ENCODE measurements around the gene CYP2S1. TPM values are rescaled to one million over a fixed set of nuclear protein-coding genes. Genes with fewer than 3 reads are reported as not detected.
"Not testable (repeated sequence)": the region's sequence is repeated elsewhere in the genome, so short reads cannot be mapped to it uniquely, and the experiment has no call there.

Gene CYP2S1
- total RNA-seq, 2 experiments from 2014 or later: 0.27 to 0.32 TPM

GRCh38 chr19:41218249-41218614 lies 25.2 kb downstream of the CYP2S1 start:
- no peak overlapping the region for H3K27ac Mint-ChIP-seq
- H3K9me3 Mint-ChIP-seq: no peaks in the 10 kb centered on the region
- no peak overlapping the region for H3K4me3 Mint-ChIP-seq
- no peaks in the 10 kb centered on the region for H3K36me3 Mint-ChIP-seq
- no peak for DNase-seq
- peaks cover 59% of the 10 kb centered on the region for H3K27me3 Mint-ChIP-seq
- H3K4me1 Mint-ChIP-seq: peaks cover 3% of the 10 kb centered on the region

GRCh38 chr19:41218615-41219507 lies 25.8 kb downstream of the CYP2S1 start, which contains the start of gene AXL:
TSS of gene AXL (plus strand) at chr19:41219223. CDS start at chr19:41219393, 170 bp downstream.
- Mint-ChIP-seq H3K27ac (no peak within 1 kb of the TSS), H3K9me3 (no peaks in the 10 kb centered on the region), H3K4me1 (peaks cover 6% of the 10 kb centered on the region), H3K27me3 (peaks cover 60% of the 10 kb centered on the region), H3K4me3 (no peak within 1 kb of the TSS), H3K36me3 (no peaks in the 10 kb centered on the region)
- DNase-seq: no peak

- H3K27ac Mint-ChIP-seq: no peak overlapping the region
- no peaks in the 10 kb centered on the region for H3K9me3 Mint-ChIP-seq
- H3K36me3 Mint-ChIP-seq: no peaks in the 10 kb centered on the region
- peaks cover 60% of the 10 kb centered on the region for H3K27me3 Mint-ChIP-seq
- DNase-seq: no peak
- H3K4me3 Mint-ChIP-seq: no peak overlapping the region
- H3K4me1 Mint-ChIP-seq: peaks cover 8% of the 10 kb centered on the region
Observed at GRCh38 chr19:41219924-41220567, 27.0 kb downstream of the CYP2S1 start.

- Mint-ChIP-seq H3K4me3 (no peak overlapping the region), H3K36me3 (peaks cover 1% of the 10 kb centered on the region), H3K9me3 (no peaks in the 10 kb centered on the region), H3K27me3 (peaks cover 66% of the 10 kb centered on the region), H3K4me1 (peaks cover 13% of the 10 kb centered on the region), H3K27ac (no peak overlapping the region)
- no peak for DNase-seq
Observed at GRCh38 chr19:41220811-41221210, 27.8 kb downstream of the CYP2S1 start.

GRCh38 chr19:41221514-41222205 lies 28.6 kb downstream of the CYP2S1 start:
- peaks cover 16% of the 10 kb centered on the region for H3K4me1 Mint-ChIP-seq
- H3K27me3 Mint-ChIP-seq: peaks cover 64% of the 10 kb centered on the region
- H3K4me3 Mint-ChIP-seq: no peak overlapping the region
- H3K27ac Mint-ChIP-seq: no peak overlapping the region
- peaks cover 1% of the 10 kb centered on the region for H3K36me3 Mint-ChIP-seq
- no peaks in the 10 kb centered on the region for H3K9me3 Mint-ChIP-seq
- DNase-seq: no peak

DNA sequence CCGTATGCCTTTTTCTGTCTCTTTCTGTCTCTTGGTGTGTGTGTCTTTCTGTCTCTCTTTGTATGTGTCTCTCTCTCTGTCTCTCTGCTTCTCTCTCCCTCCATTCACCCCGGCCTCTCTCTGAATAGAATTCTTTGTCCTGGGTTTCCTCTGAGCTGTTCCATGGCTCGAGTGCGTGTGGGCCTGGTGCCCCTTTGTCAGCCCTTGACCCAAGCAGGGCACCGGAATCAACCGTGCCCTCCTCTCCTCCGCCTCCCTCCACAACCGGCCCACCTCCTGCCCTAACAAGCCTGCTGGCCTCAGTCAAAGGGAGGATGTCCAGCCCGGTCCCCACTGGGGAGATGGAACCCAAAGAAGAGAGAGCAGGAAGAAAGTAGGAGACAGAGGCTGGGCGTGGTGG lies 29.2 kb downstream of the CYP2S1 start:
- no peak overlapping the region for H3K4me3 Mint-ChIP-seq
- H3K9me3 Mint-ChIP-seq: no peaks in the 10 kb centered on the region
- DNase-seq: no peak
- peaks cover 1% of the 10 kb centered on the region for H3K36me3 Mint-ChIP-seq
- peaks cover 21% of the 10 kb centered on the region for H3K4me1 Mint-ChIP-seq
- H3K27me3 Mint-ChIP-seq: peaks cover 60% of the 10 kb centered on the region
- H3K27ac Mint-ChIP-seq: no peak overlapping the region

DNA sequence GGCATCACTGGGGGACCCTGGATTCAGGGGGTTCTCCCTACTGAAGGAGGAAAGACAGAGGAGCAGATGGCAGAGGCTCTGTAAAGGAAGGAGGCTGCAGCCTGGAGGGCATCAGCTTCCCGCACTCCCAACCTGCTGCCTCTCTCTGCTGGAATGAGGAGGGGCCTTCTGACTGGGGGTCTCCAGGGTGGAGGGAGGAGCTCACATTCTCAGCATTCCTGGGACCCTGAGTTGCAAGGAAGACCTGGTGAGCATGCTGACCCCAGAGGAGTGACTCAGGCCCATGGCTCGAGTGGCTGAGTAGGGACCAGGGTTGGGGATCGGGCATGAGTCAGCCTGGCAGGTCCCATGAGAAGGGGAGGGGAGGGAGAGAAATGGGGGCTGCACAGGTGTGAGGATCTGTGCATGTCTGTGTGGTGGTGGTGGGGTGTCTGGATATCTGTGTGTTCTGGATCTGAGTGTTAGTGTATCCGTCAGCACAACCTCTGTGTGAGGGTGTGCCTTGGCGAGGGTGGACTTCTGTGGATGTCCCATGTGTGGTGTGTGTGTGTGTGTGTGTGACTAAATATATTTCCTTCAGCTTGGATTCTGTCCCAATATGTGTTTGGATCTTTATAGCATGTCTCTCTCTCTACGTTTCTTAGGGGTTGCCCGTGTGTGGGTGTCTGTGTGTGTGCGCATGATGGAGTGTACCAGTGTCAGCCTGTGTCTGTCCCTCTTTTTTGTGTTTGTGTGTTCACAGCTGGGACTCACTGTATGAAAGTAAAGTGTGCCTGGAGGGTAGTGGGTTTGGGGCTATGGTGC lies 30.6 kb downstream of the CYP2S1 start:
- Mint-ChIP-seq H3K9me3 (no peaks in the 10 kb centered on the region), H3K4me1 (peaks cover 23% of the 10 kb centered on the region), H3K36me3 (peaks cover 1% of the 10 kb centered on the region), H3K4me3 (no peak overlapping the region), H3K27ac (peak overlapping the region; percentile 8), H3K27me3 (peaks cover 51% of the 10 kb centered on the region)
- peak; percentile 12 for DNase-seq

DNA sequence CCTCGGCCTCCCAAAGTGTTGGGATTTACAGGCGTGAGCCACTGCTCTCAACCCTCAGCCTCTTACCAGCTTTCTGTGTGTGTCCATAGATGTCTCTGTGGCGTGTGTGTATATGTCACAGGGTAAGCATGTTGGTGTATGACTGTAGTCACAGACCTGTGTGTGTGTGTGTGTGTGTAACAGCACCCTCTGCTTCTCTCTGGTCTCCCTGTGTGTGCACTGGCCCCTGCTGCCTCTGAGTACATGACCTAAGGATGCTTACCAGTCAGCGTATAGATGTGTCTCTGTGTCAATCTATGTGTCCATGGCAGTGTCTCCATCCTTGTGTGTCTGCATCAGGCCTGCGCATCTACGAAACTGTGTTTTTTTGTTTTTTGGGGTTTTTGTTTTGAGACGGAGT lies 31.6 kb downstream of the CYP2S1 start:
- DNase-seq: no peak
- peaks cover 42% of the 10 kb centered on the region for H3K27me3 Mint-ChIP-seq
- H3K27ac Mint-ChIP-seq: no peak overlapping the region
- no peaks in the 10 kb centered on the region for H3K9me3 Mint-ChIP-seq
- H3K36me3 Mint-ChIP-seq: peaks cover 1% of the 10 kb centered on the region
- H3K4me1 Mint-ChIP-seq: peaks cover 23% of the 10 kb centered on the region
- no peak overlapping the region for H3K4me3 Mint-ChIP-seq

- Mint-ChIP-seq H3K27ac (peak overlapping the region; percentile 82), H3K36me3 (peaks cover 1% of the 10 kb centered on the region), H3K4me1 (peaks cover 20% of the 10 kb centered on the region), H3K27me3 (peaks cover 34% of the 10 kb centered on the region), H3K9me3 (no peaks in the 10 kb centered on the region), H3K4me3 (peak overlapping the region; percentile 75)
- peak; percentile 30 for DNase-seq
Observed at GRCh38 chr19:41225238-41226052, 32.4 kb downstream of the CYP2S1 start.

DNA sequence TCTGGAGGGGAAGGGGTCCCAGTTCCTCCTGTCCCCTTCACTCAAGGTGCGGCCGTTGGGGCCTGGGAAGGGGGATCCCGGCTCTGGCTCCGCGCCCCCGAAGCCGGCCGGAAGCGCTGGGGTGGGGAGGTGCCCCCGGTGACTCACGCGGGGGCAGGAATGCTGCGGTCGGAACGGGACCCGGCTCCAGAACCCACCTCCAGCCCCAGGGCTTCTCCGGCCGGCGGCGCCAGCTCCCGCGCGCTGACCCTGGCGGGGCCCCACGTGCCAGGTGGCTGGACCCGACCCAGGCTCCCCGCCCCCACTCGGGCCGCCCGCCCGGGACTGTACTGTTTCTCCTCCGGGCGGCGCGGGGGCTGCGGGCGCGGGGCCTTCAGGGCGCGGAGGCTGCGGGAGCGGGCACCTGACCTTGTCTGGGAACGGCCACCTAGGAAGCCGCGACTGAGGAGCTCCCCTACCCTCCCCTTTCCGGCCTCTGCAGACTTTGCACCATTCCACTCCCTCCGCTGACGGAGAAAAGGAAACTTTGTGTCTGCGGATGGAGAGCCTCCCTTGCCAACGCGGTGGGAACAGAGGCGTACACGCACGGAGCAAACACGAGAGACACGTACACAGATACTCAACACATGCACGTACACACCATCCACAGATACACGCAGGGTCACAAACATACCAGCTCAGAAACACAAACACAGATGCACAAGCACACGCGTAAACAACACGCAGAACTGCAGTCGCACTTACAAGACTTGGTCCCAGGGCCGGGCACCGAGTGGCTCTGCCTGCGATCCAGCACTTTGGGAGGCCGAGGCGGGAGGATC lies 33.2 kb downstream of the CYP2S1 start:
- peak overlapping the region; percentile 78 for H3K4me3 Mint-ChIP-seq
- H3K27ac Mint-ChIP-seq: peak overlapping the region; percentile 68
- H3K9me3 Mint-ChIP-seq: no peaks in the 10 kb centered on the region
- DNase-seq: peak; percentile 44
- H3K27me3 Mint-ChIP-seq: peaks cover 25% of the 10 kb centered on the region
- peaks cover 20% of the 10 kb centered on the region for H3K4me1 Mint-ChIP-seq
- peaks cover 1% of the 10 kb centered on the region for H3K36me3 Mint-ChIP-seq

DNA sequence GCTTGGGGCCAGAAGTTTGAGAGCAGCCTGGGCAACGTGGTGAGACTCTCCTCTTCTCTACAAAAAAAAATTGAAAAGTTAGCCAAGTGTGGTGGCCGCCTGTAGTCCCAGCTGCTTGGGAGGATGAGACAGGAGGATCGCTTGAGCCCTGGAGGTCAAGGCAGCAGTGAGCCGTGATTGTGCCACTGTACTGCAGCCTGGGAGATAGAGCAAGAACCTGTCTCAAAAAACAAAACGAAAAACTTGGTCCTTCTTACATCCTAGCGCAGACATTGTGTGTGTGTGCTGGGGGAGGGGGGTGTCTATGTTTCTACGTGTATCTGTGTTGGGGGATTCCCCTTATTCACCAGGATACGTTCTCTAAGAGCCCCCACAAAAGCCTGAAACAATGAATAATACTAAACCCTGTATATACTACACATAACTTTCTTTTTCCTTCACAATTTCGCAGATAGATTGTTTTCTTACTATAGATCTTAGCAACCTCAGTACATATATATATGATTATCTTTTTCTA lies 33.9 kb downstream of the CYP2S1 start:
- no peak for DNase-seq
- H3K27ac Mint-ChIP-seq: peak overlapping the region; percentile 68
- peaks cover 1% of the 10 kb centered on the region for H3K36me3 Mint-ChIP-seq
- H3K4me3 Mint-ChIP-seq: peak overlapping the region; percentile 78
- peaks cover 20% of the 10 kb centered on the region for H3K4me1 Mint-ChIP-seq
- no peaks in the 10 kb centered on the region for H3K9me3 Mint-ChIP-seq
- peaks cover 22% of the 10 kb centered on the region for H3K27me3 Mint-ChIP-seq

DNA sequence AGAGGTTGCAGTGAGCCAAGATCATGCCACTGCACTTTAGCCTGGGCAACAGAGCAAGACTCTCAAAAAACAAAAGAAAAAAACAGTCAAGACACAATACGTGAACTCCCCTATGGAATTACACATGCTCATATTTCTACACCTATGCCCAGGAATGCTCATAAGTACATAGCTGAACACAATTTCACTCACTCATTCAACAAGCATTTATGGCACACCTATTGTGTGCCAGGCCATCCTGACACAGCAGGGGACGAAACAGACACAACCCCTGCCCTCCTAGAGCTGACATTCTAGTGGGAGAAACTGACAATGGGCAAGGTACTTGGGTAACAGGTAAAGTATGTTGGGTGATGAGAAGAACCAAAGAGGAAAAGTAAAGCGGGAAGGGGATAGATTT lies 35.5 kb downstream of the CYP2S1 start:
- H3K4me1 Mint-ChIP-seq: peaks cover 20% of the 10 kb centered on the region
- no peak overlapping the region for H3K27ac Mint-ChIP-seq
- H3K9me3 Mint-ChIP-seq: no peaks in the 10 kb centered on the region
- DNase-seq: no peak
- H3K4me3 Mint-ChIP-seq: no peak overlapping the region
- H3K27me3 Mint-ChIP-seq: peaks cover 9% of the 10 kb centered on the region
- peaks cover 1% of the 10 kb centered on the region for H3K36me3 Mint-ChIP-seq

GRCh38 chr19:41229338-41229737 lies 36.3 kb downstream of the CYP2S1 start:
- H3K4me3 Mint-ChIP-seq, H3K9me3 Mint-ChIP-seq, H3K27ac Mint-ChIP-seq, H3K27me3 Mint-ChIP-seq, DNase-seq, H3K36me3 Mint-ChIP-seq: not testable (repeated sequence)
- H3K4me1 Mint-ChIP-seq: peaks cover 15% of the 10 kb centered on the region
